Middle frontal gyrus (tissue), 1 donor: ENCODE data around the gene ATP2B2.
A peak's percentile ranks its signal among the peaks of the same experiment; 100 is the strongest.
"Not testable (repeated sequence)": the region's sequence is repeated elsewhere in the genome, so short reads cannot be mapped to it uniquely, and the experiment has no call there.

Experiments used
- DNase-seq: peaks from one replicate; pipeline ENCODE4 v3.0.0-alpha.2; 2015; ENCODE audit warnings: low spot score; ENCODE audit errors: extremely low spot score

Gene ATP2B2

DNA sequence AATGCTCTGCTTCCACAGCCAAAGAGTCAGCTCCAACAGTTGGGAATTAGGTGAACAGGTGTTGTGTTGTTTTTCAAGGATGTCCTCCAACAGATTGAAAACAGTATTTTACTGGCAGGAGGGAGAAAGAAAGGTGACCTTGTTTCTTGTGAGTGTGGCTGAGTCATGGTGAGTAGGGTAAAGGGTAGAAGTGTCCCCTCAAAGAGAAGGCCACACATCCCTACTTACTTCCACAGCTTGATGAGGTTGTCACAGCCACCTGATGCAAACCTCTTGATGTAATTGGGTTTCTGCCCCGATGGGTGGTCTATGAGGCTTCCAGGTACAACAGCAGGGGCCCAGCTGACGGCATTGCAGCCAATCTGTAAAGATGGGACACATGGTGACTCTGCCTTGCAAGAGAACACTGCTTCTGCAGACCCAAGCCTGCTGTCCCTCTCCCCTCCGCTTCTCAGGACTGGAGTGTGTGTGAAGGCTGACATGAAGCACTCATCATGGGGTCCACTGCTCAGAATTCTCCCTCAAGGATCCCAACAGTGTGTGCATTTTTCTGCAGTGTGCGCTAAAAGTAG is 200.0 kb downstream of the ATP2B2 start:
- DNase-seq: no peak

DNA sequence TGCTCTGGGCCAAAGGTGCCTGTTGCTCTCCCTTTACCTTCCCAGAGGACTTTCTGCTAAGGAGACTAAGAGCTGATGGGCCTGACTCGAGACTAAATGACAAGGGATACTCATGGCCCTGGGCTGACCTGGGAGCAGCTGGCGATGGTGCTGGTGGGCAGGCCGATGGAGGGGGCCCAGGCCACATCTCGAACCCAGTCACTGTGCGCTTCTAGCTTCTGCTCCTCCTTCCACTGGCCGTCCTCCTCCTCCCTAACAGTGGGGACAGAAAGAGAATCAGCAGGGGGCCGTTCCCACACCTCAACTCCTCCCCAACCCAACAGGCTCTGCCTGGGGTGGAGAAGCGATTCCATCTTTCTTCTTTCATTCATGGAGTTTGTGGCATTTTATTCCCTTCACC is 200.5 kb downstream of the ATP2B2 start:
- DNase-seq: no peak

DNA sequence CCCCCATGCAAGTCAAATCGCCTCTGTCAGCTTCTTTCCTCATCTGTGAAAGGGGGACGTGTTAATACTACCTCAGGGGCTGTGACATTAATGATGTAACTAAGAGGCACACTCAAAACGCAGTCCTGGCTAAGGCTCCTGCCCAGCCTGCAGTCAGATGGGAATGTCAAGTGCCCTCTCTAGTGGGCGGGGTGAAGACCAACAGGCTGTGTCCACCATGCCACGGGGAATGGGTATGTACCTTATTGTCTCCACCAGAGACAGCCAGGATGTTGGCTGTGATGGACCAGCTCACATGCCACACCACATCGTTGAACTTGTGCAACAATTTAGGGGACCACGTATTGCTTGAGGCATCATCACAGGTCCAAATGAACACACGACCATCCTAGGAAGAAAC is 201.6 kb downstream of the ATP2B2 start:
- no peak for DNase-seq

DNA sequence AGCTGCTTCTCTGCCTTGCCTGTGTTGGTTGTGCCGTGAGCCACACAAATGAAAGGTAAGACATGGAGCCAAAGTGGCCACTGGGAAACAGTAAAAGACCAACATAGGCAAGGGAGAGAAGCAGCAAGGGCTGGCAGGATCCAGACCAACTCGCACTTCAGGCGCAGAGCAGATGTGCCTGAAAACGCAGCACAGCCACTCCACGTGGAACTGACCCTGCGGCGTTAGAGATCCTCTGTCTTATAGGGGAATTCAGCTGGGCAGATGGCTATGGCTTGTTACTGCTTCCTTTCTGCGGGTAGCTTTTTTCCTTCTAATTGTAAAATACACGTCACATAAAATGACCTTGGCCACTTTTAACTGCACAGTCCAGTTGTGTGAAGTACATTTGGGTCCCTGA is 202.3 kb downstream of the ATP2B2 start:
- DNase-seq: no peak

DNA sequence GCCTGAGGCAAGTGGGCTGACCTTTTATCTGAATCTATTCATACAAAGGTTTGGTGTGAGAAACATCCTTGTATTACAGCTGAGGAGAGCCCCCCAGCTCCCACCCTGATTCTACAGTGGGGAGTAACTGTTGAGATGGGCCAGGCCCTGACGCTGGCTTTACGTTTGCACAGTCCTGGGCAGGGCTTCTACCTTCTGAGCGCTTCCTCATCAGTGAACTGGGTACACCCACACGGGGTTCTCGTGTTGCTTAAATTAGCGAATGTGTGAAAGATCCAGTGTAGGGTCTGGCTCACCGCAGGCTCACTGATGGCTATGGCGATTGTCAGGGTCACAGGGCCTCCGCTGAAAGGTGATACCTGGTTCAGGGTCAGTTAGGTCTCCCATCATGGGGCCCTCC is 205.3 kb downstream of the ATP2B2 start:
- no peak for DNase-seq

DNA sequence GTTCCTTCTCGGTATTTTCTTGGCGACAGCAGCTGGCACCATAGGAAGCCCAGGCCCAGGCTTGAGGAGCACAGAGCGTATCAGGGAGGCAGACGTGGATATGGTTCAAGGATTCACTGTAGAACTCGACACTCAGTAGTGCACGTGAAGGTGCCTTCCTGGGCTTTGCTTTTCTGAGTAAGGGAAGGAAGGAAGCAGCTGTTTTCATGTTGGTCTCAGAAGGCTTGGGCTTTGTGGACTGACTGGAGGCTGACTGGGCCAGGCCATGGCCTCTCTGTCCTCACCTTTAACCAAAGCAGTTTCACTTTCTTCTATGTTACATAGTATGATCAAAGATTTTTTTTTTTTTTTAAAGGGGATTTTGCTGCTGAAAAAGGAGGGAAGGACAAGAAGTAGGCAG is 205.7 kb downstream of the ATP2B2 start:
- no peak for DNase-seq

DNA sequence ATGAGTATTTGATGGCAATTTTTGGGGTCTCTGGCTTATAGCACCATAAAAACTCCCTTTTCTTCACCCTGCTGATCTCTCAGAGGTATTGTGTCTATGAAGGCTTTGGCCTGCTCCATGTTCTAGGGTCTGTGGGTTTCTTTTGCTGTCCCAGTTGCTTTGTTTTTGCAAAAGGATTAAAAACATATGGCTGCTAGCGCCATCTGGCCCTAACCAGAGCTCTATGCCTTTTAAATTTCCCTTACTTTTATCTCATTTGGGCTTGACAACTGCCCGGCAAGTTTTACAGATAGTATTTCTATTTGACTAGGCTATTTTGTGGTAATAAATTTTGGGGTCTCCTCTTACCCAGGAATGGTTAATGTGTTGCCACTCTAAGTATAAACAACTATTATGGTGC is 206.2 kb downstream of the ATP2B2 start:
- DNase-seq: no peak

DNA sequence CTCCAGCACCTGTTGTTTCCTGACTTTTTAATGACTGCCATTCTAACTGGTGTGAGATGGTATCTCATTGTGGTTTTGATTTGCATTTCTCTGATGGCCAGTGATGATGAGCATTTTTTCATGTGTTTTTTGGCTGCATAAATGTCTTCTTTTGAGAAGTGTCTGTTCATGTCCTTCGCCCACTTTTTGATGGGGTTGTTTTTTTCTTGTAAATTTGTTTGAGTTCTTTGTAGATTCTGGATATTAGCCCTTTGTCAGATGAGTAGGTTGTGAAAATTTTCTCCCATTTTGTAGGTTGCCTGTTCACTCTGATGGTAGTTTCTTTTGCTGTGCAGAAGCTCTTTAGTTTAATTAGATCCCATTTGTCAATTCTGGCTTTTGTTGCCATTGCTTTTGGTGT is 207.3 kb downstream of the ATP2B2 start:
- DNase-seq: not testable (repeated sequence)

DNA sequence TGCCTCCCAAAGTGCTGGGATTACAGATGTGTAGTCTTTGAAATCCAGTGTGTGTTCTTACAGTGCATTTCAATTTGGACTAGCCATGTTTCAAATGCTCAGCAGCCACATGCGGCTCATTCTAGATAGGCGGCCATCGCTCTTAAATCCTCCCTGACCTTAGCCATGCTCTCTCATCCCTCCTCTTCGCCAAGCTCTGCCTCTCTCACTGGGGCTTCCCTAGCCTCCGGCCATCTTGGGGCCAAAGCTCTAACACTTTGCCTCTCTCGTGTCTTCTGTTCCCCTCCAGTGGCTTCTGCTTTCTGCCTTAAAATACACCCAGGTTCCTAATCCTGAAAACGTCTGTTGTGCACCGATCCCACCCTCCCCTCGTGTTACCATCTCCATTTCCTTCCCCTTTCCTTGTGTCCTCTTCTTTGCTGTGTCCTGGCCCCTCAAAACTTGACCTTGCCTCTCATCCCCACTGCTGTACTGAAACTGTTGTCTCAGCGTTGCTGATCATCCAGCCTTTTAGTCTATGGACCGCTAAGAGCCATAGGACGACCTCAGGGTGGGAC is 211.3 kb downstream of the ATP2B2 start:
- no peak for DNase-seq

DNA sequence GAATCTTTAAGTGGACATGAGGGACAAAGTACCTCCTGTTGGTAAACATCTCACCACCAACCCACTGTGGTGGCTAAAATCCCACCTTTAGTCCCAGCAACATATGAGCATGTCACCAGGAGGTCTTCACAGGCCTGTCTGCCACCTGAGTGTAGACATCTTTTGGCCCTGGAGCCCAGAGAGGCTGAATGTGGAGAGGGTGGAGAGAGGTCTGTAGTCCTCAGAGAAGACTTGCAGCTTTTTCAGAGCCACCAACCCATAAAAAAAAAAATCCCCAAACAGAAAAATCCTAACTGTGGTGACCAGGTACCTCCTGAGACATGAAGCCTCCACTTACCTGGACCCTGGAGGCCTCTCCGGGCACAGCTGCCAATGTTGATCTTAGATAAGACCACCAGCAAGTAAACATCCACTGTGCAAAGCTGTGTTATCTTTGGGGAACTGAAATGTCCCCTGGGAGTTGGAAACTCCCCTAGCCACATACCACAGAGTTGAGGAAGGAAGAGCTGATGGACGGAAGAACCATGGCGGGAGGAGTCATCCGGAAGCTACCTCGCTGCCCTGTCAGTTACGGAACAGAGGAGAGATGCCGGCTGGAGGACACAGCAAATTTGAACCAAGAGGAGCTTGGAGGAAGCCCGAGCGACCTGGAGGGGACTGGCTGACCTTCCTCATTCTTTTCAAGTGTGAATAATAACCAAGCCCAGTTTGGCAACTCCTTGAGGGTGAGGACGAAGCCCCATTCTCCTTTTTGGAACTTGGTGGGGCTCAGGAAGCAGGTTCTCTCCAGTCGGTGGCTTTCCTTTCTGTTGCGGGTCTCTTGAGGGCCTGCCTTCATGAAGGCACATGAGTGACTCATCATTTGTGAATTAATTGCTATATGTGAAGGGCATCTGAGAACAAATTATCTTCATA is 212.6 kb downstream of the ATP2B2 start, which contains the start of gene GHRL:
GHRL (minus strand) TSS at position 443 of the 915 bp plus-strand sequence. CDS start 2,767 bp downstream, outside the sequence.
- DNase-seq: no peak

DNA sequence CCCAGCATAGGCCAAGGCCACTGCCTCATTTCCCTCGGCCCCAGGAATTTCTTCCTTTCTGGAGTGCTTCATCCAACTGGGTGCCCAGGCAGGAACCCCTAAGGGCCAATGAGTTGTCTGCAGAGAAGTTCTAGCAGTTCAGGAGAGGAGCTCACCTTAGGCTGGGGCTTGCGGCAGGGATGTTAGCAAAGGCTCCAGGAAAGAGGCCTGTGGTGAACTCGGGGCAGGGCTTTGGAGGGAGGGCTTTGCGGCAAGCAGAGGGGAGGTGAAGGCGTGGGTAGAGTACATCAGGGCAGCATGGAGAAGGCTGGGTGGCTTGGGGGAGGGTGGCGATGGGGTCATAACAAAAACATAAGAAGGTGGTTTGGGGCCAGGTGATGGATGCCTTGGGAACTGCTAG is 213.7 kb downstream of the ATP2B2 start:
- no peak for DNase-seq

DNA sequence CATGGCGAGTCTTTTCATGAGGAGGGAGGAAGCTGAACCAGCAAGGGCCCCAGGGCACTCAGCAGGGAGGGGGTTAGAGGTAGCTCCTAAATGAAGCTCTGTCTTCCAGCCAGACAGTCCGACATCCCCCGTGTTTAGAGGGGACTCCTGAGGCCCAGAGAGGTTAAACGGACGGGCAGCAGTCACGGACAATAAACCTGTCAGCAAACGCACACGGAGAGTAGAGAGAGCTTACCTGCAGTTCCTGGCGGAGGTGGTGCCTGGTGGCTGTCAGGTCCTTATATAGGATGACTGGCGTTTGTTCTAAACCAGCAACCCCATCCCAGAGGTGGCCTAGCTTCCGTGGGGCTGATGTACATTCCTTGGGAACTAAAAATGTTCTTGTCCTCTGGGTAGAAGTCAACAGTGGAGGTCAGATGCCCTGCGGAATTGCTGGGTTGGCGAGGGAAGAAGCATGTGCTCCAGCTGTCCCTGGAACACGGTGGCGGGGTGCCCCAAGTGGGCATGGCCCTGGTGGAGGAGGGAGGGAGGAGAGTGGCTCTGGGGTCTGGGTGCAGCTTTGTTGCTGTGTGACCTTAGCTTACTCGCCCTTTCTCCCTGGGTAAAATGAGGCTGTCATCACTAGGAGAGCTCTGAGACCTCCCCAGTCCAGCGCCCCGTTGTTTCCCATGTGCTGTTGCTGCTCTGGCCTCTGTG is 214.8 kb downstream of the ATP2B2 start:
- DNase-seq: no peak

DNA sequence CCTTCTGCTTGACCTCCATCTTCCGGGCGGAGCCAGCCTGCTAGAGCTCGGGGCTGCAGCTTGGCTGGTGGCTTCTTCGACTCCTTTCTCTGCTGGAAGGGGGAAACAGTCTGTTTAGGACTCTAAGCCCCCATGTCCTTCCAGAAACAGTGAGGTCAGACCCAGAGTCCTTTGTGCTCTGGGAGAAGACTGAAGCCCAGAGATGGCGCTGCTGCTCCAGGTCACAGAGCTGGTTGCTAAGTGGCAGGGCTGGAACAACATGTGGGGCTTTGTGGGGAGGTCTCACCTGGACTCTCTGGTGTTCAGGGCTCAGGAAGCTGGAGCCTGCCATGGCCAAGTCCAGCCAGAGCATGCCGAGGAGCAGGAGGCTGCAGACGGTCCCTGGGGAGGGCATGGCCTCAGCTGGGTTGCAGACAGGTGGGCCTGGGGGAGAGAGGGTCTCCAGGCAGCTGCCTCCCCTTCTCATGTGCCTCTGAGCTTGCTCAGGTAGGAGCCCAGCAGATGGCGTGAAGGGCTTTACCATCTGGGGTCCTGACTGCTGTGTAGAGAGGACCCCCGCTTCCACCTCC is 215.5 kb downstream of the ATP2B2 start:
- no peak for DNase-seq

DNA sequence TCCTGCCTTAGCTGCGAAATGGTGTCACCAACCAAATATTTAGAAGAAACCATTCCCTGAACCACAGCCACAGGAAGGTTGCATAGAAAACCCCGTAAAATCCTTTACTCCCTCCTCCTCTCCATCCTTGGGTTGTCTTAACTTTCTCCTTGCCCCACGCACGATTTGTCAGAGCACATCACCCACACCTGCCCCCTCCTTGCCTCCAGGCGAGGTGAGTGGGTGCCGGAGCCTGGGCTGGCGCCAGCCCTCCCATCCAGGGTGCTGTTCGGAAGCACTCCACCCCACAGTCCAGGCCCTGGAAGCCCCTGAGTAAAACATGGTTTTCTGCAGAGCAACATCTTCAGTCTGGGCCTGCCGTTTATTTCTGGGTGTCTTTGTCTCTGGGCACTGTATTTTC is 216.3 kb downstream of the ATP2B2 start:
- DNase-seq: no peak

DNA sequence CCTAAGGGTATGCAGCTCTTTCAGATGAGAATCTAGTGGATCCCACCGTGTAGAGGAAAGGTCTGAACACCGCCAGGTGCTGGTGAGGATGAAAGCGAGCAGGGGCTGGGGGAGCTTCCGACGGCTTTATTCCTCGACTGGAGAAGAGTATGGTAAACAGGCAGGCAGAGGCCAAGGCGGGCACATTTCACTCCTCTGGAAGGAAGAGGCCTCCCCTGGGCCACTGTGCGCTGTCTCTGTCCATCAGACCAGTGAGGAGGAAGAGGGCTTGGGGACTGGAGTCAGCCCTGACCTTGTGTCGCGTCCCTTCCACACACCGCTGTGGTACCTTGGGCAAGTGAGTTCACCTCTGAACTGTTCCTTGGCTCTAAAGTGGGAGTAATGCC is 216.8 kb downstream of the ATP2B2 start:
- DNase-seq: no peak

DNA sequence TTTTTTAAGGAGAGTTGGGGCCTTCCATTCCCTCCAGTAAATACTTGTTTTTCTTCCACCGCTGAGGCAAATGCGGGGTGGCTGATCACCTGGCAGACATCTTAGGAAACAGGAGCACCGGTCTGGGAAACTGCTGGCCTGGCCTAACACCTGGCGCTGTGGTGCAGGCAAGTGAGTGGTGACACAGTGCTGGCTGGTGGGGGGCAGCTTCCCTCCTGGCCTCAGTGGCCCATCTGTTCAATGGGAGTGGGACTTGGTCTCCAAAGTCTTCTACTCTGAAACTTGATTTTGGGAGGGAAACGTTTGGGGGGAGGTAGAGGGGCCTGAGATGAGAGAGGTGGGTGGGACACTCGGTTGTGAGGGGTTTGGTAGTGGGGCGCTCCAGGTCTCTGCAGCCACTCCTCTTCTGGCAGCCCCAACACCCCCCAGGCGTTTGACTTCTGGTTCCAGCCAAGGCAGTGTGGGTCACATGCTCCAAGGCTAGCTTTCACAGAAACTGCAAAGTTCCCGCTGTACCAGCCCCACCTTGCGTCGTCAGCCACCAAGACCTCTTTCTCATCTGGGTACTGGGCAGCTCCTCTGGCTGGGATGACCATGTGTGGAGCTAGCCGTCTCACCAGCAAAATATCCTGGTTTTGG is 217.3 kb downstream of the ATP2B2 start:
- no peak for DNase-seq

DNA sequence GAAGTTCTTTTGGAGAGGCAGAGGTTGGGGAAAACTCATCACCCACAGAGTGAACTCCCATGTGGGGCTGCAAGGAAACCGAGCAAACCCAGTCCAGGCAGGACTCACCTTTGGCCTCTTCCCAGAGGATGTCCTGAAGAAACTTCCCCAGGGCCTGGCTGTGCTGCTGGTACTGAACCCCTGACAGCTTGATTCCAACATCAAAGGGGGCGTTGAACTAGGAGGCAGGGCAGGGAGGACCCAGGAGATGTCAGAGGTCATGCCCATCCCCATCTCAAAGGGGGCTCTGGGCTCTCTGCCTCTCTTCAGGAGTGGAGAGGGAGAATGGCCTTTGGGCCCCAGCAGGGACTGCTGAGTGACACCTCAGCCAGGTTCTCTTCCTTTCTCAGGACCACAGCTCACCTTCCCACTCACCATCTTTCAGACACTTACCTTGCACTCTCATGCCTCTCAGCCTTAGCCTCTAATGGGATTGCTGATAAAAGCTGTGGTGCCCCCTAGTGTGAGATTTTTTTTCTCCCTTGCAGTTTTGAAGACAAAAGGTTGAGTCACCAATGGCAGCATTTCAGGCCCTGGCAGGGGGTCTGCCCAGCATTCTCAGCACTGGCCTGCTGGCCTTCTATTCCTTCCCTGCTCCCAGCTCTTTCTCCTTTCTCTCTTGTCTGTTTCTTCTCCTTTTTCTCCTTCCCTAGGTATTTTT is 218.6 kb downstream of the ATP2B2 start:
- no peak for DNase-seq

DNA sequence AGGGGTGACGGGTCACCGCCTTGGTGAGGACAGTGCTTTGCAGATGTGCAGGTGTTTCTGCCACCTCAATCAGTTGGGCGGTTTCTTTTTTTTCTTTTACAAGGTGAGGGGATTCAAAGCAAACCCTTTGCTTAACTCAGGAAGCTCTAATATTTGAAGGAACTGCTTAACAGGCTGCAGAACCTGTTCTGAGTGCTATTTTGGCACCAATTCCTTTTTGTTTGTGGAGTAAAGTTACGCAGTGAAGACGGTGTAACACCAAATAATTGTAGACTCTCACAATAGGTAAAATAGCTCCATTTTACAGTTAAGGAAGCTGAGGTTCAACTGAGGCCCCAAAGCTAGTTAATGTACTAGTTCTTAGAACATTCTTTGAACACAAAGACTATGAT is 219.3 kb downstream of the ATP2B2 start:
- no peak for DNase-seq

DNA sequence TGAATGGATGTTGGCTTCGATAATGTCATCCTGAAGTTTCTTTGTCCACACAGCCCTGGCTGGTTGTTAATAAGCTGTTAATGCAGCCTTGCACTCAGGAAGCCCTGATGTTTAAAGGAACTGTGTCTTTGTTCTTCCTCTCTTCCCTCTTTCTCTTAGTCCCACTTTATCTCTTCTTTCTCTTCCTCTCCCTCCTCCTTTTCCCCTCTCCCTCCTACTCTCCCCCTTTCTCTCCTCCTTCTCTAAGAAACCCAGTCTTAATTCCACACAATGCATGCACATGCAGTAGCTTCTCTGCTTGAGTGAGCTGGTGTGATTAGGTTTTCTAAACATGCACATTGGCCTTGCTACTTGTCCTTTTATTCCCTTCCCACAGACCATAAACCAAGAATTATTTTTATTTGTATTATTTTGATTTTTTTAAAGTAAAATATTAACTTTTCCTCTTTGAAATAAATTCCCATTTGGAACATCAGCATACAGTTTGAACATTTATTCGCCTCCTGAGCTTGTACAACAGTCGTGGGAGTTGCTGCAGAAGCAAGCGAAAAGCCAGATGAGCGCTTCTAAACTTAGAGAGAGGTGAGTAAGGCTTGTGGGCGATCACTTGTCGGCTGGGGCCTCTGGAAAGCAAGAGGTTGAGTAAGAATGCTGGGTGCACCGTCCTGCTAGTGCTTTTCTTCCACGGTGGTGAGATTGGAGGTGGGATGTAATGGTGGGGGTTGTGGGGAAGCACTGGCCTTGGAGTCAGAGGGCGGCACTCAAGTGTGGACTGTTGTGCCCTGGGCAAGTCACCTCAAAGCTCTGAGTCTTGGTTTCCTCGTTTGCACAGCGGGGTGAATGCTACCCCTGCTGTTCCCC is 219.9 kb downstream of the ATP2B2 start:
- peak; percentile 62 for DNase-seq

DNA sequence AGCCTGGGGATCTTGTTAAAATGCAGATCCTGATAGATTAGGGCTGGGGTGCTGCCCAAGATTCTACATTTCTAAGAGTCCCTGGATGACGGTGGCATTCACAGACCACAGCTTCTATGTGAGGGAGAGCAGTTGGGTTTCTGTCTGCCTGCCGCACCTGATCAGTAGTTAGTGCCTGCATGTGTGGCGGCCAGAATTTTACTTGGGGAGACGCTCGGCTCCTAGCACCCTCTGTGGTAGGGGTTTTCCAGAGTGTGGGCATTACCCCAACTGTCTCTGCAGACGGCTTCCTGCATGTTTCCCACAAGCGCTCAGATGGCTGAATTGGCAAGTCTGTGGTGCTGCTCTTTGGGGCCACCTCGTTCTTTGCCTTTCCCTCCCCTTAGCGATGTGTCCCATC is 220.9 kb downstream of the ATP2B2 start:
- no peak for DNase-seq
